GM04504 (cell line): Measurements from ENCODE around the gene PSMB10.
A peak's percentile ranks its signal among the peaks of the same experiment; 100 is the strongest.
"Not testable (repeated sequence)": the region's sequence is repeated elsewhere in the genome, so short reads cannot be mapped to it uniquely, and the experiment has no call there.

Experiments used
- DNase-seq: peaks from one replicate; pipeline ENCODE4 v3.0.0-alpha.2; 2012; ENCODE audit warnings: low read depth

The PSMB10 gene

GRCh38 chr16:67936124-67936879, at the start of gene PSMB10:
Gene PSMB10, minus strand, starts transcription at chr16:67936850. Its CDS starts 101 bp downstream, at chr16:67936749.
- DNase-seq: no peak

GRCh38 chr16:67982011-67982696, 45.5 kb upstream of the PSMB10 start:
- DNase-seq: no peak

DNA sequence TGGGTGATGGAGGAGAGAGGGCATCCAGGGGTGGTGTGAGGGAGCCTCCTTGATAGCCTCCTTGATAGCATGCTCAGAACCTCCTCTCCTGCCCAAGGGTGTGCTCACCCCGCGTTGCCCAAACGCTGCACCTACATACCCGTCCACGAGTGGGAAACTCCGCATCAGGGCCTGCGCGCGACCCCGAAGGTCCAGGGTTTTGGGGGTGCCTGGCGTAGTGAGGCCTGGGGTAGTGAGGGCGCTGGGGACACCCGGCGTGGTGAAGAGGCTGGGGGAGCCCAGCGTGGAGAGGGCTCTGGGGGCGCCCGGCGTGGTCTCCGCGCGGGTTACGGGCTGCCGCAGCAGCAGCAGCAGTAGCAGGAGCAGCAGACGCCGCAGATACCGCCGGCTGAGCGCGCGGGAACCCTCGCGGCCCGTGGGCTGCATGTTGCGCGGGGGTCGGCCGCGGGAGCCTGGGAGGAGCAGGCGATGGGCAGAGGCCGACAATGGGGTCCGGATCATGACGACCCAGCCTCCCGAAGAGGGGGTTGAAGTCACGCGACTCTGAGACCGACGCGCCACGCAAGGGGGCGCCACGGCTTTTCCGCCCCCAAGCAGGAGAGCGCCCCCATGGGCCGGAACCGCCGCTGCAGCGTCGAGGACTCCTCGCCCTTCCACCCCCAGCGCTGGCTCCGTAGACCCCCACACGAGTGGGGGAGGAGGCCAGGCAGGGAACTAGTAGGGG, 43.5 kb upstream of the PSMB10 start, which contains the start of gene DPEP3:
Gene DPEP3 (minus strand): TSS at position 545 of the 724 bp plus-strand sequence. CDS start 119 bp downstream, at position 426.
- DNase-seq: no peak

DNA sequence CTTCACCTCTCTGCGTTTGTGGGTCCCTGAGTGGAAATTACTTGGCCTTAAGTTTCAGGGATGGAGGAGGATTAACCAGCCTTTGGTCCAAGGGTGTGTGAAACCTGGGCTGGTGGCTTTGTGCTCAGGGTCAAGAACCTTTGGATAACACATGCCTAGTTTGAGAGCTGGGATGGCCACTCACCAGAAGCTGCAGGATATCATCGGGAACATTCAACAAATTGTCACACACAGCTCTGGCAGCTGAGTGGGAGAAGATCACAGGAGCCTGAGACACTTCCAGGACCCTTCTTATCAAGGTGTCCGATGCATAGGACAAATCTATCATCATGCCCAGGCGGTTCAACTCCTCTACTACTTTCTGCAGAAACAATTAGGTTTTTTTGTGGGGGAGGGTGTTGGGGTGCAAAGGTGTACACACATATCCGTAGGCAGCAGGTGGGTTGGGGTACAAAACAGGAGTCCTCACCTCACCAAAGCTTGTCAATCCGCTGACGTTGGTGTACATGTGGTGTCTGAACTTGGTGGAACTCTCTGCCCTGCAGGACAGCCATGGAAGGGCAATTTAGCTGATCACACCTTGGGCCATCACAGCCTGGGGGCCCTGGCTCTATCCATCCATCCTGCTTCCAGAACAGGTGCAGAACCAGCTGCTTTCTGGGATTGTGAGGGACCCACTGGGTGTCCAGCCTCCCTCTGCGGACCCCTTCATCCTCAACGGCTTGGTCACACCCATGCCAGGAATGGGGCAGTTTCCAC, 41.0 kb upstream of the PSMB10 start:
- no peak for DNase-seq

GRCh38 chr16:67977005-67977404, 40.4 kb upstream of the PSMB10 start:
- DNase-seq: no peak

GRCh38 chr16:67976205-67976604, 39.6 kb upstream of the PSMB10 start:
- DNase-seq: no peak

DNA sequence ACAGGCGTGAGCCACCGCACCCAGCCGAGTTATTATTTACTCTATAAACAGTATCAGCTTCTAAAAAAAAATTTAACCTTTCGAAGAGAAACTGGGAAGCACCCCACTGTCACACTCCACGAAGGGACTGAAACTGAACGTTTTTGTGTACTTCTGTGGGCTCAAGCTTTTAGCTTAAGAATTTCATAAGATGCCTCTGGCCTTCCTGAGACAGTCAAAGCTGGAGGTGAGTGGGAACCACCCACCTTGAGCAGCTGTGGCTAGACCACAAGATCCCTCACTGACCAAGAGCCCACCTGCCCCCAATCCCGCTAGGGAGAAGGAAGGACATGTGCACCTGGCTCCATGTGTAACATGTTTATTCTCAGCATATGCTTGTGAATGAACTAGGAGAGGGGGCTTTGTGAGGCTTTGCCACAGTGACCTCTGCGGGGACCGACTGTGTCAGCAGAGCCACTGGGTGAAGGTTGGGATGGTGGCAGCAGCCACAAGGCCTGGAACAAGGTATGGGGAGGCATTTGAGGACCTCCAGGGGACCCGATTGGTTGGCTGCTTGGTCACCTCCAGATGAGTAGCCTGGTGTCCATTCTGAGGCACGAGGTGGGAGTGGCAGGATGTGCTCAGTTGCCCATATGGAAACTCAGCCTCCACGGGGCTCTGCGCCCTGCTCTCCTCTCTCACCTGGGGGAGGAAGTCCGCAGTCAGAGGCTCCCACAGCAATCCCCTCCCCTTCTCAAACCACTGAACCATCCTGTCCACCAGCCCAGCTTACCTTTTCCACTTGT, 38.9 kb upstream of the PSMB10 start:
- DNase-seq: no peak

DNA sequence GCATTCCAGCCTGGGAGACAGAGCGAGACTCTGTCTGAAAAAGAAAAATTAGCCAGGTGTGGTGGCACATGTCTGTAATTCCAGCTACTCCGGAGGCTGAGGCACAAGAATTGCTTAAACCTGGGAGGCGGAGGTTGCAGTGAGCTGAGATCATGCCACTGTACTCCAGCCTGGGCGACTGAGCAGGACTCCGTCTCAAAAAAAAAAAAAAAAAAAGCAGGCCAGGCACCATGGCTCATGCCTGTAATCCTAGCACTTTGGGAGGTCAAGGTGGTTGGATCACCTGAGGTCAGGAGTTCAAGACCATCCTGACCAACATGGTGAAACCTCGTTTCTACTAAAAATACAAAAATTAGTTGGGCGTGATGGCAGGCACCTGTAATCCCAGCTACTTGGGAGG, 35.6 kb upstream of the PSMB10 start:
- not testable (repeated sequence) for DNase-seq

DNA sequence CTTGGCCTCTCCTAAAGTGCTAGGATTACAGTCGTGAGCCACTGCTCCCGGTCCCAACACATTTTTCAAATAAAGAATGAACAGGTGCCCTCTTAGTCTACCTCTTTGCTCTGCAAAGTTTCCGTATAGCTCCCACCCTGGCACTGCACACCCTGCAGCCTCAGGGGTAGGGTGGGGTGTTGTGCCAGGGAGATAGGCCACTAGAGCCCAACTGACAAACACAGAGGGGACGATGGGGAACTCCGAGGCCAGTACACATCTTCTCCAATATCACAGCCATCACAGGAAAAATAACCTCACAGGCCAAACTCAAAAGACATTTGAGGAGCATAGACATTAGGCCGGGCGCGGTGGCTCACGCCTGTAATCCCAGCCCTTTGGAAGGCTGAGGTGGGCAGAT, 34.5 kb upstream of the PSMB10 start:
- no peak for DNase-seq

DNA sequence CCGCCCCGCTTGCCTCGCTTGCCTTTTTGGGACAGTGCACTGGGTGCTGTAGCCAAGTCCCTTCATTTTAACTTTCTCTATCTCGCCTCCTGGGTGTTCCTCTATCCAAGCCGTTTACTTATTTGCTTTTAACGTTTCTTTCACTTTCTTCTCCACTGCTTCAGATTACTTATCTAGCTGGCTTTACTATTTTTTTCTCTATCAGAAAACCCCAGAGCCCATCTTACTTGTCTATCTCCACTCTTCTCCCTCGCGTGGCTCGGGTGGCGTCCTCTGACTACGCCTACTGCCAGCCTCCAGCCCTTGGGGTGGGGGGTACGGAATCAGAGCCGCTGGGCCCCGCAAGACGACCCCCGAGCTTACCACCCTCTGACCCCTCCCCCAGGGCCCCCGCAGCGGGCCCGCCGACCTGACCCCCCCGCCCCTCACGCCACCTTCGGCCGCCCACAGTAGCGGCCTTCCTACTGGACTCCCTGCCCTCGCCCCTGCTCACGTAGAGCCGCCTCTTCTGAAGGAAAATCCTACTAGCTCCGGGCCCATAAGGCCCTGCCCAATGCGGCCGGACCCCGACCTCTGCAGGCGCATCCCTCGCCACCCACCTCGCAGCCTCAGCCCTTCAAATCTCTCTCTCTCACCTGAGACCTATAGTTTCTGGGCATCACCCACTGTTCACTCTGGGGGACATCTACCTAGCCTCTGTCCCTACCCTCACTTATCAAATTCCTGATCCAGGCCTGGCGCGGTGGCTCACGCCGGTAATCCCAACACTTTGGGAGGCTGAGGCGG, 32.8 kb upstream of the PSMB10 start:
- no peak for DNase-seq

DNA sequence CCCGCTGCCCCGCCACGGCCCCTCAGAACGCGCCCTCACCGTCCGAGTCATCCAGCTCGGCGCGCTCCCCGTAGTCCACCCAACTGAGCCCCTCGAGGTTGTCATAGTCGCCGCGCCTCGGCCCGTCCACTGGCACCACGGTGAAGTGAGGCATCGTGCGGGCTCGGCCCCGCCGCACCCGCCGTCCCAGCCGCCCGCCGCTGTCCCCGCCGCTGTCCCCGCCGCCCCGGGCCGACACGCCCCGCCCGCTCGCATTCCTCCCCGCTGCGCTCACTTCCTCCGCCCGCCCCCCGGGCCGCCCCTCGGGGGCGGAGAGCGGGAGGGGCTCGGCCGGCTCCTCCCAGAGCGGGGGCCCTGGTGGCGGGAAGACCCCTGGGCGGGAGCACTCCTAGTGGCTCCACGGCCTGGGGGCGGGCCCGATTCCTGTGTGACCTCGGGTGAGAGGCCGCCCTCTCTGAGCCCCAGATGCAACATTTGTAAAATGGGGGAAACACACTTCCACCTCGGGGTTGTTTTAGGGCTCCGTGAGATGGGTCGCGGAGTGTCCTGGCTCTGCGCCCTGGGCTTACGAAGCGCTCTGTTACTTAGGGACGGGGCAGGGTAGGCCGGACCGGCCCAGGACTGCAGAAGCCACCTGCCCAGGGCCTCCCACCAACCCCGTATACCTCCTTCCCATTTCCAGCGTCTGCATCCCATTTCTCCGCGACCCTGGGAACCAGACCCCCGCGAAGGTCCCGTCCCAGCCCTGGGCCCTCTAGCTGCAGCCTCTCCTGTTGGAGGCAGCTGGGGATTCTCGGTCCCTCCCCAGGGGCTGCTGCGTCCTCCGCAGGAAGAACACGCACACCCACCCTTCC, 32.0 kb upstream of the PSMB10 start, which contains the start of gene SLC12A4:
Gene SLC12A4 (minus strand): TSS at position 238 of the 854 bp plus-strand sequence. CDS start 84 bp downstream, at position 154.
- peak; percentile 59 for DNase-seq

DNA sequence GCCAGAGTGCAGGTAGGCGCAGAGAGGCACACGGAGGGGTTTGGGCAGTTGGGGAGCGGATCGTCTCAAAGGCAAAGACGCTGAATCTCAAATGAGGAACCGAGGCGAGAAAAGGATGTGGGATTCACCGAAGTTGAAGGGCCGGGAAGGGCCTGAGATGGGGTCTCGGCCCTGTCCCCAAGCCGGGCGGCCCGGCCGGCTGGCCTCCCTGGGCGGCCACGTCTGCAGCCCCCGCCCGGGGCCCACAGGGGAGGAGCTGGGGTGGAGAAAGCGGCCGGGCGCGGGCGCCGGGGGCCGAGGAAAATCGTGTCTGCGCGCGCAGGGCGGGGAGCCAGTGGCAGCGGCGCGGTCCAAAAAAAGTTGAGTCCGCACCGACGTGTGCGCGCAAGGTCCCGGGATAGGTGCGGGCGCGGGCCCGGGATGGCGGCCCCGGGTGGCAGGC, 31.3 kb upstream of the PSMB10 start:
- DNase-seq: no peak

DNA sequence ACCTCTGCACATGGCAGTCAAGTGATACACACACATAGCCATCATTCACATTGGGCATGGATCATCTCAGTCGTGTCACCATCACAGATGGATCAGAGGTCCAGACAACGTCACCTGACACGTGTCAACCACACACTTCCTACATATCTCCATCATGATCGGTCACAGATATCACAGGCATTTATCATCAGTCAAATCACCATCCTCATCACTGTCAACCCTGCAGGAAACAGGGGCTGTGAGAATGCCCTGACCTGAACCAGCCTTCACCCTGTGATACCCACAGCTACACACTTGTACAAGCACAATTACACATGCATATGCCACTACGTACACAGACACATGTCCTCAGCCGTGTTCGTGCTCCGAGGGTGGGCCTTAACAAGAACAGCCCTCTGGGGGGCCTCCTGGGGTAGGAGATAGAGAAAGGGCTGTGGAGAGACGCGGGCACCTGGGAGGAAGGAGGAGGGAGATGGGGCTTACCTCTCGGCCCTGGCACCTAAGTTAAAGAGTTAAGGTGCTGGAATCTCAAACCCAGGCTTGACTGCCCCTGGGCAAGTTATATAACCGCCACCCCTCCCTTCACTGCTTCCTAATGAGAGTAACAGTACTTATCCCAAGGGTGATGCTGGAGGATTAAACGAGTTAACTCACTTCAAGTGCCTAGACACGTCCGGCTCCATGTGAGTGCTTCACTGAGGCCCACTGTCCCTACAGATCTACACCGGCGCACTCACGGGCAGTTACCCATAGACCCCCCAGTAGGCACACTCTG, 30.7 kb upstream of the PSMB10 start:
- DNase-seq: no peak

DNA sequence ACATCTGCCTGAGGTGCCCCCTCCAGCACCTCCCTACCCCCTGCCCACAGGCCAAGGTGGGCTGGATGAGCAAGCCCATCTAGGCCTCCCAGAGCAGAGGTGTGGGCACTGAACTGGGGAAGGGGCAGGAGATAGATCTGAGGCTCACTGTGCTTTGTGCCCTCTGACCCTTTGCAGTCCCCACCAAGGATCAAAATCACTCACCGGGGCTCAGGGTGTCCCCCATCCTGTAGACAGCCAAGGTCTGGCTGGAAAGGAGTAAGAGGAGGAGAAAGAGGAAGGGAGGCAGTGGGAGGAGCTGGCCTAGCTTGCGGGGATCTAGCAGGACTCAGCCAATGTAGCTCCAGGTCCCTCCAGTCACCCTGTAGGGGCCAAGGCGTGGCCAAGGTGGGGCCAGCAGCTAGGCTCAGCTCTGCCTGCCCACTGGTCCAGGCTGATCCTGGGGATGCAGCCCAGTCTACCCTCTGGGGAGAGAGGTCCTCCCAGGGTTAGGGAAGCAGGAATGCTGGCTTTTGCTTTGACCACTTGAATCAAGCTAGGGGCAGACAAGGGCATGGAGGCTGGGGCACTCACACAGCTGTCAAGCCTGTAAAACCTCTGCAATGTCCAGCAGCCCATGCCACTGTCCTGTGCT, 30.0 kb upstream of the PSMB10 start:
- no peak for DNase-seq

GRCh38 chr16:67965668-67966548, 29.3 kb upstream of the PSMB10 start:
- no peak for DNase-seq

DNA sequence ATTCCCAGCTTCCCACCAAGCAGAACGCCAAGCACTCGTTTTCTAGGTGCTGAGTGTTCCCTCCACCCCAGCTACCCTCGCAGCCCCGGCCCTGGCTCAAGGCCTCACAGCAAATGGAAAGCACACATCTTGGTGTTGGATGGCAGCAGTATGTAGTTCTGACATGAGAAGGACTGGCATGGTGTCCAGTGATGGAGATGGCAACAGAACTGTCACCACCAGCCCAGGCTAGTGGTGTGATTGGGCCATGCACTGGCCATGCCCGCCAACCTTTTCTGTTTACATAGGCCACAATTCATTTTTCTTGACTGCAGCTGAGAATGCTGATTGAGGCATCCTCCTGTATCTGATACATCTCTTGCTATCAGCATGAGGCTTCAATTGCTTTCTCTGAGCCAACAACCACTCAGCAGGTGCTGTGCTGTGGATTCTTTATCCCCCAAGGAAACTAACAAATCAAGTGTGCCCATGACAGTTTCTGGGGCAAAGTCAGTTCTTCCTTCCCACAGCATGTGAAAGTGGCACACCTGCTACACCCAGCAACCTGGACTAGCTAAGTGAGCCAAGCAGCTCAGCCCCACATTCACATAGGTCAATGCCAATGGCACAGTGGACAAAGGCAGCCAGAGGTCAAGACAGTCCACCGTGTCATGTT, 28.0 kb upstream of the PSMB10 start:
- no peak for DNase-seq
